ENCODE results near the gene RSU1. TPM values are rescaled to one million over a fixed set of nuclear protein-coding genes. Genes with fewer than 3 reads are reported as not detected.

The RSU1 gene
- total RNA-seq, 1 donor from 2014 or later, result 39.2 TPM

- H3K4me3 ChIP-seq, result no peak overlapping the region
- no peak for DNase-seq
- intact Hi-C loops (cut with micrococcal nuclease), result no loop called here
- H3K27ac ChIP-seq (replicated peaks), result no peak overlapping the region
- H3K4me1 ChIP-seq, result peaks cover 7% of the 10 kb centered on the region
- H3K9me3 ChIP-seq (replicated peaks), result peaks cover 18% of the 10 kb centered on the region
- no peaks in the 10 kb centered on the region for H3K27me3 ChIP-seq (ENCODE audit: low read depth)
- no peak for TF ChIP-seq CTCF (IDR thresholded peaks at IDR 0.05; ENCODE audit: borderline replicate concordance)
- peaks cover 33% of the 10 kb centered on the region for H3K36me3 ChIP-seq
Observed at GRCh38 chr10:16716051-16716450, 101.2 kb downstream of the RSU1 start.

GRCh38 chr10:16713290-16713689, 103.9 kb downstream of the RSU1 start:
- intact Hi-C loops (cut with micrococcal nuclease), result no loop called here
- DNase-seq, result no peak
- peaks cover 18% of the 10 kb centered on the region for H3K9me3 ChIP-seq (replicated peaks)
- no peak overlapping the region for H3K27ac ChIP-seq (replicated peaks)
- H3K4me1 ChIP-seq, result peaks cover 7% of the 10 kb centered on the region
- peaks cover 22% of the 10 kb centered on the region for H3K36me3 ChIP-seq
- H3K4me3 ChIP-seq, result no peak overlapping the region
- no peaks in the 10 kb centered on the region for H3K27me3 ChIP-seq (ENCODE audit: low read depth)
- TF ChIP-seq CTCF (IDR thresholded peaks at IDR 0.05; ENCODE audit: borderline replicate concordance), result no peak

GRCh38 chr10:16712883-16713282, 104.3 kb downstream of the RSU1 start:
- no peak for DNase-seq
- Histone ChIP-seq H3K4me1 (peaks cover 3% of the 10 kb centered on the region), H3K27ac (replicated peaks) (no peak overlapping the region), H3K4me3 (no peak overlapping the region), H3K9me3 (replicated peaks) (peaks cover 18% of the 10 kb centered on the region), H3K36me3 (peaks cover 22% of the 10 kb centered on the region), H3K27me3 (ENCODE audit: low read depth) (no peaks in the 10 kb centered on the region)
- TF ChIP-seq CTCF (IDR thresholded peaks at IDR 0.05; ENCODE audit: borderline replicate concordance), result no peak
- intact Hi-C loops (cut with micrococcal nuclease), result no loop called here

GRCh38 chr10:16700331-16700730, 116.9 kb downstream of the RSU1 start:
- H3K36me3 ChIP-seq, result no peaks in the 10 kb centered on the region
- TF ChIP-seq CTCF (IDR thresholded peaks at IDR 0.05; ENCODE audit: borderline replicate concordance), result no peak
- intact Hi-C loops (cut with micrococcal nuclease), result no loop called here
- H3K4me1 ChIP-seq, result peaks cover 11% of the 10 kb centered on the region
- no peak for DNase-seq
- no peaks in the 10 kb centered on the region for H3K27me3 ChIP-seq (ENCODE audit: low read depth)
- no peak overlapping the region for H3K27ac ChIP-seq (replicated peaks)
- H3K4me3 ChIP-seq, result no peak overlapping the region
- H3K9me3 ChIP-seq (replicated peaks), result peaks cover 8% of the 10 kb centered on the region

- Histone ChIP-seq H3K9me3 (replicated peaks) (peaks cover 8% of the 10 kb centered on the region), H3K4me3 (no peak overlapping the region), H3K36me3 (peaks cover 7% of the 10 kb centered on the region), H3K27ac (replicated peaks) (no peak overlapping the region), H3K4me1 (peaks cover 11% of the 10 kb centered on the region), H3K27me3 (ENCODE audit: low read depth) (no peaks in the 10 kb centered on the region)
- no peak for TF ChIP-seq CTCF (IDR thresholded peaks at IDR 0.05; ENCODE audit: borderline replicate concordance)
- no peak for DNase-seq
- intact Hi-C loops (cut with micrococcal nuclease), result no loop called here
Observed at GRCh38 chr10:16699435-16700057, 117.7 kb downstream of the RSU1 start.
